LNCaP clone FGC (cell line): Measurements from ENCODE around the gene EEF2K.

ENCODE experiments used
- DNase-seq: peaks from one replicate; pipeline ENCODE4 v3.0.0-alpha.2; 2011; ENCODE audit warnings: low read depth
- H3K4me3 ChIP-seq: 2 replicates; pipeline ENCODE4 v1.5.1; 2011; ENCODE audit warnings: mild to moderate bottlenecking, low read depth, low read length, control low read depth
- CTCF ChIP-seq: IDR thresholded peaks from 2 replicates; pipeline ENCODE4 v1.5.1; 2012; ENCODE audit warnings: mild to moderate bottlenecking; ENCODE audit not compliant: control insufficient read depth, insufficient read depth; ENCODE audit errors: extremely low read depth

EEF2K gene

GRCh38 chr16:22232277-22233036 is 26.4 kb downstream of the EEF2K start:
- peak; percentile 98 for DNase-seq
- TF ChIP-seq CTCF: no peak
- 0 out of 2 replicates have a peak overlapping the region, but pooled peaks have one; percentile 11 for H3K4me3 ChIP-seq

GRCh38 chr16:22233037-22233372 is 26.9 kb downstream of the EEF2K start:
- DNase-seq: no peak
- H3K4me3 ChIP-seq: no peak overlapping the region
- no peak for TF ChIP-seq CTCF

- DNase-seq: no peak
- no peak overlapping the region for H3K4me3 ChIP-seq
- no peak for TF ChIP-seq CTCF
Measured at GRCh38 chr16:22235839-22236745, 30.0 kb downstream of the EEF2K start.

- no peak overlapping the region for H3K4me3 ChIP-seq
- no peak for DNase-seq
- TF ChIP-seq CTCF: no peak
Measured at GRCh38 chr16:22239131-22239805, 33.2 kb downstream of the EEF2K start.

GRCh38 chr16:22240023-22240710 is 34.1 kb downstream of the EEF2K start:
- TF ChIP-seq CTCF: no peak
- H3K4me3 ChIP-seq: no peak overlapping the region
- DNase-seq: peak; percentile 95

- DNase-seq: no peak
Measured at GRCh38 chr16:22250522-22250921, 44.4 kb downstream of the EEF2K start.

More at GRCh38 chr16:22250522-22250921, 44.4 kb downstream of the EEF2K start:
- no peak for TF ChIP-seq CTCF
- H3K4me3 ChIP-seq: no peak overlapping the region
